Glutamatergic neuron (in vitro differentiated cells): ENCODE measurements around the gene ENTPD8. TPM values are rescaled to one million over a fixed set of nuclear protein-coding genes. Genes with fewer than 3 reads are reported as not detected.

Source experiments
- DNase-seq: peaks from one replicate; pipeline ENCODE4 v3.0.0; 2022
- H3K27ac Mint-ChIP-seq: one replicate; pipeline ENCODE4 v1.8.0; 2020; ENCODE audit warnings: mild to moderate bottlenecking, mixed read lengths, inconsistent platforms; ENCODE audit not compliant: unreplicated experiment
- H3K27me3 Mint-ChIP-seq: one replicate; pipeline ENCODE4 v1.8.0; 2020; ENCODE audit warnings: mild to moderate bottlenecking, moderate library complexity, mixed read lengths, inconsistent platforms; ENCODE audit not compliant: unreplicated experiment
- H3K36me3 Mint-ChIP-seq: one replicate; pipeline ENCODE4 v1.8.0; 2020; ENCODE audit warnings: mild to moderate bottlenecking, mixed read lengths, inconsistent platforms; ENCODE audit not compliant: unreplicated experiment
- H3K4me1 Mint-ChIP-seq: one replicate; pipeline ENCODE4 v1.8.0; 2020; ENCODE audit warnings: mild to moderate bottlenecking, low read depth, mixed read lengths, inconsistent platforms; ENCODE audit not compliant: unreplicated experiment
- H3K4me3 Mint-ChIP-seq: one replicate; pipeline ENCODE4 v1.8.0; 2020; ENCODE audit warnings: mild to moderate bottlenecking, mixed read lengths, inconsistent platforms; ENCODE audit not compliant: unreplicated experiment
- H3K9me3 Mint-ChIP-seq: one replicate; pipeline ENCODE4 v1.8.0; 2020; ENCODE audit warnings: mild to moderate bottlenecking, moderate library complexity, mixed read lengths, inconsistent platforms; ENCODE audit not compliant: unreplicated experiment
- CTCF ChIP-seq: fragments of 200-600 bp; sonication (generic); IDR thresholded peaks from one replicate; pipeline ENCODE4 v1.5.0; 2021; ENCODE audit not compliant: partially characterized antibody, unreplicated experiment
- total RNA-seq: library from RNA; stranded (reverse); fragmentation: NEBNext Ultra II Directional; extraction: Animal tissue kit (Norgen Biotek cat#: 25700); gene quantifications from one replicate; pipeline ENCODE4 v1.2.1, GENCODE V29; 2021; ENCODE audit not compliant: unreplicated experiment

Gene ENTPD8
- total RNA-seq, 1 donor from 2014 or later, result 1.0 TPM

- H3K27me3 Mint-ChIP-seq, result peaks cover 6% of the 10 kb centered on the region
- no peak for TF ChIP-seq CTCF
- H3K36me3 Mint-ChIP-seq, result peaks cover 6% of the 10 kb centered on the region
- H3K27ac Mint-ChIP-seq, result no peak overlapping the region
- DNase-seq, result no peak
- H3K4me3 Mint-ChIP-seq, result peak overlapping the region; percentile 60
- peaks cover 2% of the 10 kb centered on the region for H3K4me1 Mint-ChIP-seq
- peaks cover 9% of the 10 kb centered on the region for H3K9me3 Mint-ChIP-seq
These were observed 24.7 kb upstream of the ENTPD8 start for GRCh38 chr9:137465720-137466388.

GRCh38 chr9:137465000-137465719, 24.0 kb upstream of the ENTPD8 start:
- H3K27ac Mint-ChIP-seq, result no peak overlapping the region
- TF ChIP-seq CTCF, result no peak
- H3K4me3 Mint-ChIP-seq, result no peak overlapping the region
- peaks cover 2% of the 10 kb centered on the region for H3K4me1 Mint-ChIP-seq
- H3K27me3 Mint-ChIP-seq, result peaks cover 5% of the 10 kb centered on the region
- peaks cover 9% of the 10 kb centered on the region for H3K9me3 Mint-ChIP-seq
- no peak for DNase-seq
- peaks cover 6% of the 10 kb centered on the region for H3K36me3 Mint-ChIP-seq

DNA sequence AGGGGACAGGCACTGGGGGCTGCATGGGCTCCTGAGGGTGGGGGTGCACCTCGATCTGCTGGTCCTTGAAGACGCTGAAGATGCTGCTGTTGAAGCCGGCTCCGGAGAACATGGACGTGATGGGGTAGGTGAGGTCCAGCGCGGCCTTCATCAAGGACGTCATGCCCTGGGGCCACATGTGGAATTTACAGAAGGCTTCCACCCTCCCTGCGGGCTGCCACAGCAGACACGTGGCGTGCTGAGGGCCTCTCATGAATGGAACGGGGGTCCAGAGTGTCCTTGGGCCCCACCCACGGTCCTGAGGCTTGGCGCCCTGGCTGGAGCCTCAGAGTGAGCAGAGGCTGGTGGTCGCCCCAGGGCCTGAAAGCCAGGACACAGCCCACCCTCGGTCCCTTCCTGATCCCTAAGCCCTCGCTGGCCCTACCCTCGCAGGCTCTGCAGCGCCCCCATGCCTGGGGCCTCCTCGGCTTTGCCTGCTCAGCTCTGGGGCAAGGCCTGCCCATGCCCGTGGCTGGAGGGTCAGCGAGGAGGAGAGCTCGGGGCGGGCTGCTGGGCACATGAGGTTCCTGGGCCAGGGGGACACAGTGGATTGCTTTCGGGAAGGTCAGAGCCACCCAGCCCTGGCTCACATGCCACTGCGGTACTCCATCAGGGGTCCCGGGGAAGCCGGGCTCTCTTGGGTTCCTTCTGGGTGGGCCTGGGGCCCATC, 23.3 kb upstream of the ENTPD8 start:
- Mint-ChIP-seq H3K9me3 (peaks cover 9% of the 10 kb centered on the region), H3K4me3 (no peak overlapping the region), H3K36me3 (peaks cover 6% of the 10 kb centered on the region), H3K27ac (no peak overlapping the region), H3K27me3 (peaks cover 5% of the 10 kb centered on the region), H3K4me1 (peaks cover 2% of the 10 kb centered on the region)
- no peak for DNase-seq
- no peak for TF ChIP-seq CTCF

DNA sequence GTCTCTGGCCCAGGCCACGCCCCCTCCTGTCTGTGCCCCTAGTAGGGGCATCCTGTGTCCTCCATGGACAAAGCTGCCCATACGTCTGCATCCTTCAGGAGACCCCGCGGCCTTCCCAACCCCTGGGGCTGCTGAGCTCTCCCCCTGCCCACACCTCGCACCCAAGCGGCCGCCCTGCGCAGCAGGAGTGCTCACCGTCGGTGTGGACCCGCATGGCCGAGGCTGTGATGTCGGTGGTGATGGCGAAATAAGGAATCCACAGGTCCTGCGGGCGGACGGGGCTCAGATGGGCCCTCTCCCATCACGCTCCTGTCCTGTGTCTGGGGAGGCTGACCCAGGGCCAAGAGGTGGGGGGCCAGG, 22.8 kb upstream of the ENTPD8 start:
- Mint-ChIP-seq H3K9me3 (peaks cover 9% of the 10 kb centered on the region), H3K4me3 (no peak overlapping the region), H3K27ac (no peak overlapping the region), H3K4me1 (peaks cover 2% of the 10 kb centered on the region), H3K36me3 (peaks cover 6% of the 10 kb centered on the region), H3K27me3 (peaks cover 5% of the 10 kb centered on the region)
- TF ChIP-seq CTCF, result no peak
- DNase-seq, result no peak
